Spleen (tissue), 7 donors: ENCODE measurements around the gene TLX2.

Source experiments
- POLR2A ChIP-seq, 3 donors: fragments of 450-650 bp; IDR thresholded peaks; one replicate each; pipeline ENCODE4 v1.5.1; 2017; ENCODE audit warnings: antibody characterized with exemption in 3 of 3, mild to moderate bottlenecking in 1 of 3
- POLR2AphosphoS5 ChIP-seq, 3 donors: sonication (generic); formaldehyde crosslinking; IDR thresholded peaks; one replicate each; pipeline ENCODE4 v1.5.1; 2017; ENCODE audit warnings: antibody characterized with exemption in 3 of 3
- TF ChIP-seq, protein P1 (sequence below), 11 experiments: fragments of 200-600 bp in 7 of 11; fragments of 450-650 bp in 4 of 11; sonication (generic) in 4 of 11; IDR thresholded peaks in 8 of 11; conservative IDR thresholded peaks in 3 of 11; 1 replicate in 7 of 11; 2 replicates in 4 of 11; pipeline versions ENCODE4 v1.4.0 to v1.8.0; 2016 to 2021; ENCODE audit warnings: antibody characterized with exemption in 11 of 11, inconsistent platforms in 4 of 11, mild to moderate bottlenecking in 1 of 11
- donor health status: DM: no; HTN: no; CAD: no; lungs with moderate emphysema.
- donor health status: DM: no; HTN: no; CAD: no.
- donor health status: DM: no; HTN: no; CAD: no.

GRCh38 chr2:74540291-74540690 is 26.0 kb downstream of the TLX2 start:
- TF ChIP-seq, protein P1, sequence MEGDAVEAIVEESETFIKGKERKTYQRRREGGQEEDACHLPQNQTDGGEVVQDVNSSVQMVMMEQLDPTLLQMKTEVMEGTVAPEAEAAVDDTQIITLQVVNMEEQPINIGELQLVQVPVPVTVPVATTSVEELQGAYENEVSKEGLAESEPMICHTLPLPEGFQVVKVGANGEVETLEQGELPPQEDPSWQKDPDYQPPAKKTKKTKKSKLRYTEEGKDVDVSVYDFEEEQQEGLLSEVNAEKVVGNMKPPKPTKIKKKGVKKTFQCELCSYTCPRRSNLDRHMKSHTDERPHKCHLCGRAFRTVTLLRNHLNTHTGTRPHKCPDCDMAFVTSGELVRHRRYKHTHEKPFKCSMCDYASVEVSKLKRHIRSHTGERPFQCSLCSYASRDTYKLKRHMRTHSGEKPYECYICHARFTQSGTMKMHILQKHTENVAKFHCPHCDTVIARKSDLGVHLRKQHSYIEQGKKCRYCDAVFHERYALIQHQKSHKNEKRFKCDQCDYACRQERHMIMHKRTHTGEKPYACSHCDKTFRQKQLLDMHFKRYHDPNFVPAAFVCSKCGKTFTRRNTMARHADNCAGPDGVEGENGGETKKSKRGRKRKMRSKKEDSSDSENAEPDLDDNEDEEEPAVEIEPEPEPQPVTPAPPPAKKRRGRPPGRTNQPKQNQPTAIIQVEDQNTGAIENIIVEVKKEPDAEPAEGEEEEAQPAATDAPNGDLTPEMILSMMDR (IDR thresholded peaks at IDR 0.05 in 8 of 11, conservative IDR thresholded peaks at IDR 0.05 in 3 of 11): no peak
- TF ChIP-seq POLR2AphosphoS5 (IDR thresholded peaks at IDR 0.05) (peak in 1 of 3 donors; percentile 16), POLR2A (IDR thresholded peaks at IDR 0.05) (no peak)
